HG02973 (cell line): ENCODE data around the gene PRELID1.
"Not testable (repeated sequence)": the region's sequence is repeated elsewhere in the genome, so short reads cannot be mapped to it uniquely, and the experiment has no call there.

ENCODE experiments used
- ATAC-seq: cut with Tn5 transposase; IDR thresholded peaks from one replicate; pipeline ENCODE4 v1.9.1; 2021; ENCODE audit warnings: moderate library complexity; ENCODE audit not compliant: unreplicated experiment

Gene PRELID1, protein sequence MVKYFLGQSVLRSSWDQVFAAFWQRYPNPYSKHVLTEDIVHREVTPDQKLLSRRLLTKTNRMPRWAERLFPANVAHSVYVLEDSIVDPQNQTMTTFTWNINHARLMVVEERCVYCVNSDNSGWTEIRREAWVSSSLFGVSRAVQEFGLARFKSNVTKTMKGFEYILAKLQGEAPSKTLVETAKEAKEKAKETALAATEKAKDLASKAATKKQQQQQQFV

DNA sequence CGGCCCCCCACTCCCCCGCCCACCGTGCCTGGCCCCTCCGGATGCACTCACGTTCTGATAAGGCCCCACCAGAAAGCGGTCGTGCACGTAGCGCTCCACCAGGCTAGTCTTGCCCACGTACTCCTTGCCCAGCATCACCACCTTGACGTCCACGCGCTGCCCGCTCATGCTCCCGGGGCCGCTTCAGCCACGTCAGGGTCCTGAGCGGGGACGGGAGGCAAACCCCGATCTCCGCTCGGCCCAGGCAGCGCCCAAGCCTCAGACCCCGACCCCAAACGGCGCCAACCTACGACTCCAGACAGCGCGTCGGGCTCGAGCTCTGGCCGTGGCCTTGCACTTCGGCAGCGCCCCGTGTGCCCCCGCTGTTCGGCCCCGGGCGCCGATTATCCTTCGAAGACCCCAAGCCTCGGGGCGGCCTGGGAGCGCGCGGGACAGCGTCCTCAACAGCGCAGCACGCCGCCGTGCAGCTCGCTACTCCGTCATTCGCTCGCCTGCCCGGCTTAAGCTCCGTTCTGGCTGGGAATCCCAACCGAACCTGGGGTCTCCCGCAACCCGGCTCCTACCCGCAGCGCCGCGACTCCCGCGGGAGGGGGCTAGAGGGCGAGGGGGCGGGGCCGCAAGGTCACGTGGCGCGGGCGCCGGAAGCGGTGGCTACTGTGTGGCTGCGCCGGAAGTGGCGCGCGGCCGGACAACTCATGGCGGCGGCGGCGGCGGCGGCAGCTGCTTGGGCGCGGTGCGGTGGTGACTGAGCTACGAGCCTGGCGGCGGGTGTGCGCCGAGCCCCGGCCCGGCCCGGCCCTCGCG is at the start of gene PRELID1, which contains the start of gene RAB24:
Gene PRELID1 (plus strand): TSS at position 679 of the 804 bp plus-strand sequence. CDS start 187 bp downstream, outside the sequence.
Gene RAB24 (minus strand): TSS at position 599 of the 804 bp plus-strand sequence. CDS start 431 bp downstream, at position 168.
- peak; percentile 48 for ATAC-seq

DNA sequence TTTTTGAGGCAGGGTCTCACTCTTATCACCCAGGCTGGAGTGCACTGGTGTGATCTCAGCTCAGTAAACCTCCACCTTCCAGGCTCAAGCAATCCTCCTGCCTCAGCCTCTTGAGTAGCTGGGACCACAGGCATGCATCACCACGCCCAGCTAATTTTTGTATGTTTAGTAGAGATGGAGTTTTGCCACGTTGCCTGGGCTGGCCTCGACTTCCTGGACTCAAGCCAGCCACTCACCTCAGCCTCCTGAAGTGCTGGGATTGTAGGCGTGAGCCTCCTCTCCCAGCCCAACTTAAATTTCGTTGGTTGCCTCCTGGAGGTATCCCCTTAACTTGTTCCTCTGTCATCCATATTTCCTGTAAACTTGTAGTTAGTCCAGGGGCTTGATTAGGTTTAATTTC is 47.3 kb upstream of the PRELID1 start:
- ATAC-seq, result no peak

DNA sequence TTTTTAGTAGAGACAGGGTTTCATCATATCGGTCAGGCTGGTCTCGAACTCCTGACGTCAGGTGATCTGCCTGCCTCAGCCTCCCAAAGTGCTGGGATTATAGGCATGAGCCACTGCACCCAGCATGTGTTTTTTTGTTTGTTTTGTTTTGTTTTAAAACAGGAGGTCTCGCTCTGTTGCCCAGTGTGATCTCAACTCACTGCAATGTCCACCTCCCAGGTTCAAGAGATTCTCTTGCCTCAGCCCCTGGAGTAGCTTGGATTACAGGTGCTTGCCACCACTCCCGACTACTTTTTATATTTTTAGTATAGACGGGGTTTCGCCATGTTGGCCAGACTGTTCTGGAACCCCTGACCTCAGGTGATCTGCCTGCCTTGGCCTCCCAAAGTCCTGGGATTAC is 44.9 kb upstream of the PRELID1 start:
- ATAC-seq, result not testable (repeated sequence)

DNA sequence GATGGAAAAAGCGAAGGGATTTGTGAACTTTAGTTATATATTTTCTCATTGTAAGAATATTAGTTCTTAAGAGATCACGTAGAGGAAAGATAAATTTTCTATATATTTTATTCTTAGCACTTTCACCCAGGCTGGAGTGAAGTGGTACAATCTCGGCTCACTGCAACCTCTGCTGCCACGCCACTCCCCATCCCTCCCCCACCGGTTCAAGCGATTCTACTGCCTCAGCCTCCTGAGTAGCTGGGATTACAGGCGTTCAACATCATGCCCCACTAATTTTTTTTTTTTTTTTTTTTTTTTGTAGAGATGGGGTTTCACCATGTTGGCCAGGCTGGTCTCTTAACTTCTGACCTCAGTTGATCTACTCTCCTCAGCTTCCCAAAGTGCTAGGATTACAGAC is 42.6 kb upstream of the PRELID1 start:
- ATAC-seq, result no peak

GRCh38 chr5:177261510-177261909 is 42.1 kb upstream of the PRELID1 start:
- no peak for ATAC-seq

GRCh38 chr5:177264178-177264577 is 39.4 kb upstream of the PRELID1 start:
- ATAC-seq, result no peak

GRCh38 chr5:177265395-177265794 is 38.2 kb upstream of the PRELID1 start:
- ATAC-seq, result no peak

GRCh38 chr5:177269232-177269895 is 34.2 kb upstream of the PRELID1 start:
- no peak for ATAC-seq

- ATAC-seq, result no peak
Observed at GRCh38 chr5:177269976-177270375, 33.6 kb upstream of the PRELID1 start.

GRCh38 chr5:177270653-177271052 is 32.9 kb upstream of the PRELID1 start:
- no peak for ATAC-seq

GRCh38 chr5:177271113-177271512 is 32.5 kb upstream of the PRELID1 start:
- no peak for ATAC-seq

DNA sequence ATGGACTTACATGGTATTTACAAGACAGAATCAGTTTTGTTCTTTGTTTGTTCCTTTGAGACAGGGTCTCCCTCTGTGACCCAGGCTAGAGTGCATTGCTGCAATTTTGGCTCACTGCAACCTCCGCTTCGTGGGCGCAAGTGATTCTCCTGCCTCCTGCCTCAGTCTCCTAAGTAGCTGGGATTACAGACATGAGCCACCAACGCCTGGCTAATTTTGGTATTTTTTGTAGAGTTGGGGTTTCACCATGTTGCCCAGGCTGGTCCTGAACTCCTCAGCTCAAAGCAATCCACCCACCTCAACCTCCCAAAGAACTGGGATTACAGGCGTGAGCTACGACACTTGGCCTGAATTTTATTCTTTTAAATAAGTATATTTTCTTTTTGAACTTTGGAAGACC is 27.7 kb upstream of the PRELID1 start:
- ATAC-seq, result no peak

DNA sequence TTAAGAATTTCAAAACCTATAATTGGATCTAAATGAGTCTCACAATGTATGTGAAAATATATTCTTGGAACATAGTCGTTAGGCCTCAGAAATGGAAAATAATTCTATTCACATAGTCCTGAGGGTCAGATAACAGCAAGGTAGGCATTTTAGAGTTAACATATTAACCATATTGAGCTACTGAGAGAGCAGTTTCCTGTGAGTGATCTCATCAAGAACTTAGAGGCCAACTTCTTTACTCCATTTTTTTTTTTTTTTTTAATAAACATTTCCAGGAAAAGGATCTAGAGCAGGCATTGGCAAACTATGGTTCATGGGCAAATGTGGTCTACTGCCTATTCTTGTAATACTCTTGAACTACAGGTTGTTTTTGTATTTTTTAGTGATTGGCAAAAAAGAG is 26.7 kb upstream of the PRELID1 start:
- ATAC-seq, result no peak

- no peak for ATAC-seq
Observed at GRCh38 chr5:177288191-177288590, 15.4 kb upstream of the PRELID1 start.

GRCh38 chr5:177290816-177291596 is 12.6 kb upstream of the PRELID1 start:
- ATAC-seq, result no peak

GRCh38 chr5:177291735-177292134 is 11.9 kb upstream of the PRELID1 start:
- ATAC-seq, result no peak

DNA sequence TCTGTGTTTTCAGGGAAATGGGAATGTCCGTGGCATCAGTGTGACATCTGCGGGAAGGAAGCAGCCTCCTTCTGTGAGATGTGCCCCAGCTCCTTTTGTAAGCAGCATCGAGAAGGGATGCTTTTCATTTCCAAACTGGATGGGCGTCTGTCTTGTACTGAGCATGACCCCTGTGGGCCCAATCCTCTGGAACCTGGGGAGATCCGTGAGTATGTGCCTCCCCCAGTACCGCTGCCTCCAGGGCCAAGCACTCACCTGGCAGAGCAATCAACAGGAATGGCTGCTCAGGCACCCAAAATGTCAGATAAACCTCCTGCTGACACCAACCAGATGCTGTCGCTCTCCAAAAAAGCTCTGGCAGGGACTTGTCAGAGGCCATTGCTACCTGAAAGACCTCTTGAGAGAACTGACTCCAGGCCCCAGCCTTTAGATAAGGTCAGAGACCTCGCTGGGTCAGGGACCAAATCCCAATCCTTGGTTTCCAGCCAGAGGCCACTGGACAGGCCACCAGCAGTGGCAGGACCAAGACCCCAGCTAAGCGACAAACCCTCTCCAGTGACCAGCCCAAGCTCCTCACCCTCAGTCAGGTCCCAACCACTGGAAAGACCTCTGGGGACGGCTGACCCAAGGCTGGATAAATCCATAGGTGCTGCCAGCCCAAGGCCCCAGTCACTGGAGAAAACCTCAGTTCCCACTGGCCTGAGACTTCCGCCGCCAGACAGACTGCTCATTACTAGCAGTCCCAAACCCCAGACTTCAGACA is 9.6 kb upstream of the PRELID1 start:
- ATAC-seq, result no peak

GRCh38 chr5:177294632-177295031 is 9.0 kb upstream of the PRELID1 start:
- ATAC-seq, result no peak

DNA sequence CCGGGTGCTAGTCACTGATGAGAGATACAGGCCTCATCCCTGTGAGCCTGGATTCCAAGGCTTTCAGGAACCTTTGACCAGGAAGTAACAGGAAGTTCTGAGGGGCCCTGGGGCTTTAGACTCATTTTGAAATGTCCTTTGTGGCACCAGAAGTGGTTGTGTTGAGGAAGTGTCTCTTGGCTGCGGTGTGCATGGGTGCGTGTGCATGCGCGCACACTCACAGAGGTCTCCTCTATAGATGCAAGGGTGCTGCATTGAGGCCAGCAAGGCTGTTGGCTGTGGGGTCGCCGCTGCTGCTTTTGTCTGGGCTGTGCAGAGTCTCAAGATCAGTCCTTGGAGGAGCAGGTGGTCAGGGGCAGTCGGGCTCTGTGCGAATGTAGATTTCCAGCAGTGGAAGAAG is 7.7 kb upstream of the PRELID1 start:
- no peak for ATAC-seq

- ATAC-seq, result no peak
Observed at GRCh38 chr5:177296581-177296980, 7.0 kb upstream of the PRELID1 start.
